HG02870 (cell line): ENCODE measurements around the gene SLC35F2.
"Not testable (repeated sequence)": the region's sequence is repeated elsewhere in the genome, so short reads cannot be mapped to it uniquely, and the experiment has no call there.

Experiments
- ATAC-seq: cut with Tn5 transposase; IDR thresholded peaks from one replicate; pipeline ENCODE4 v1.9.1; 2021; ENCODE audit warnings: mild to moderate bottlenecking, moderate library complexity; ENCODE audit not compliant: unreplicated experiment

Gene SLC35F2

DNA sequence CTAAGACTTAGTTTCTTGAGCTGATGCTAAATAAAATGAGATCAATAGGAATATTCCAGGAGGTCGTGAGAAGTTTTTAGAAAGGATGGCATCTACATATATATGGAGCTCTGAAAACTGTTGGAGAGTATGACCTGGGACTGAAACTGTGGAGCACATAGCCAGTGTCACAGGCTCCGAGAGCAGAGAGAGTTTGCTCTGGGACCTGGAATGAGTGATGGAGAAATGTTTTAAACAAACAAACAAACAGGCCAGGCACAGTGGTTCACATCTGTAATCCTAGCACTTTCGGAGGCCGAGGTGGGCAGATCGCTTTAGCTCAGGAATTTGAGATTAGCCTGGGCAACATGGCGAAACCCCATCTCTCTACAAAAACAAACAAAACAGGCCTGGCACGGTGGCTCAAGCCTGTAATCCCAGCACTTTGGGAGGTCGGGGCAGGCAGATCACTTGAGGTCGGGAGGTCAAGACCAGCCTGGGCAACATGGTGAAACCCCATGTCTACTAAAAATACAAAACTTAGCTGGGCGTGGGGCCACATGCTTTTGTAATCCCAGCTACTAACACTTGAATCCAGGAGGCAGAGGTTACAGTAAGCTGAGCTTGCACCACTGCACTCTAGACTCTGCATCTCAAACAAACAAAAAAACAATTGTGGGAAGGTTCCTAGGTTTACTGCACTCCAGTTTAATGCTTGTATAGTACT, 67.1 kb downstream of the SLC35F2 start:
- ATAC-seq, result no peak

DNA sequence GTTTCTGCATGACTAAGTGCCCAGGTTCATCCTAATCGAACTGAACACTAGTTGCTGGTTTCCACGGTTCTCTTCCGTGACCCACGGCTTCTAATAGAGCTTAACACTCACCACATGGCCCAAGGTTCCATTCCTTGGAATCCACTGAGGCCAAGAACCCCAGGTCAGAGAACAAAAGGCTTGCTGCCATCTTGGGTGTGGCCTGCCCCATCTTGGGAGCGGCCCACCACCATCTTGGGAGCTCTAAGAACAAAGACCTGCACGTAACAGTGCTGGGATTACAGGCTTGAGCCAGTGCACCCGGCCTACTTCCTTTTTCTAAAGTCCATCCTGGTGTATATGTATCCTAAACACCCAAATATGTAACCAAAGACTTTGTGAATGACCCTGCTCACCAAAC, 68.8 kb downstream of the SLC35F2 start:
- ATAC-seq, result no peak

DNA sequence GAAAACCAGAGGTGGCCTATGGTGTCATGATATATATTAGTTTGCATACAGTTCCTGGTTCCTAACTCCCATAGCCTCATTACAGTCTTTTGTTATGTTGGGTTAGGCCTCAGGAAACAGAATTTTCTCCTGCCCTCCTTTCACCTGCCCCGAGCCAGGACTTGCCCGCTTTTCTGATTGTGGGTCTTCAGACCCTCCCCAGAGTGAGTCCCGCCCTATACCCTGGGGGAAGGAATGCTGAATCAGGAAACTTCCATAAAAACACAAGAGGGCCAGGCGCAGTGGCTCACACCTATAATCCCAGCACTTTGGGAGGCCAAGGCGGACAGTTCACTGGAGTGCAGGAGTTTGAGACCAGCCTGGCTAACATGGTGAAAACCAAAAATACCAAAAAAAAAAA, 70.9 kb downstream of the SLC35F2 start:
- no peak for ATAC-seq

DNA sequence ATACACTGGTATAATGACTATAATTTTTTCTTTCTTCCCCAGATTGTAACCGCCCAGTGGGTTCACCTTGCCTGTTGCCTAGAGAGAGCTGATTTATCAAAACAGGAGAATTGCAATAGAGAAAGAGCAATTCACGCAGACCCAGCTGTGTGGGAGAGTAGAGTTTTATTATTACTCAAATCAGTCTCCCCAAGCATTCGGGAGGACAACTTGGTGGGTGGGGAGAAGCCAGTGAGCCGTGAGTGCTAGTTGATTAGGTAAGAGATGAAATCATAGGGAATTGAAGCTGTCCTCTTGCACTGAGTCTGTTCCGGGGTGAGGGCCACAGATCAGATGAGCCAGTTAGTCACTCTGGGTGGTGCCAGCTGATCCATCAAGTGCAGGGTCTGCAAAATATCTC, 73.2 kb downstream of the SLC35F2 start:
- peak; percentile 57 for ATAC-seq

DNA sequence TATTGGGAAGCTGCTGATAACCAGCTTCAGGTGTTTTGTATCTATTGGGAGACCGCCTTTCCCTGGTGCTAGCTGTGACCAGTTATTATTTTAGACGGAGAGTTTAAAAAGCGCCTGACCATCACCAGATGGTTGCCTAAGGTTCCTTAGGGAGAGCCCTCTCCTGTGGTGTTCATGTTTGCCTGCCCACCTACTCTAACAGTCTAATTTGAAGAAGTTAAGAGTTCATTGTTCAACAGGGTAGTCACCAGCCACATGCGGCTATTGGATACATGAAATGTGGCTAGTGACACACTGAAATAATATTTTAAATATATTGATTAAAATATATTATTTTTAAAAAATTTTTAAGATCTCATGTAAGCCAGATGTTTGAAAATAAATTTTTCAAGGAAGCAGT, 75.5 kb downstream of the SLC35F2 start:
- ATAC-seq, result no peak

DNA sequence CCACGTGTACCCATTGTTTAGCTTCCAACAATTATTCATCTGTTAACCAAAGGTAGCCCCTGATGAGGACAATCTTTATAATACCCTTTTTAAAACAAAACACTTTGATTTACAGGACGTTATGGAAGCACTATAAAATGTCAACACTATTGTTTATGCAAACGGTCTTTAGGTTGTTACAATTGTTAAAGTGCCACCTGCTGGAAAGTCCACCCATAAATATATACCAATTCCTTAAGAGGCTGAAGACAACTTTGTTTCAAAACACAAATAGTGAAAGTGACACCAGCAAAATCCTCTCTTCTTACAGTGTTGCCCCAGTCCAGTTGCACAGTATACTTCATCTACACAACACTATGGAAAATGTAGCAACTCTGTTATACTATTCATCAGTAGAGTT, 77.8 kb downstream of the SLC35F2 start:
- ATAC-seq, result no peak

DNA sequence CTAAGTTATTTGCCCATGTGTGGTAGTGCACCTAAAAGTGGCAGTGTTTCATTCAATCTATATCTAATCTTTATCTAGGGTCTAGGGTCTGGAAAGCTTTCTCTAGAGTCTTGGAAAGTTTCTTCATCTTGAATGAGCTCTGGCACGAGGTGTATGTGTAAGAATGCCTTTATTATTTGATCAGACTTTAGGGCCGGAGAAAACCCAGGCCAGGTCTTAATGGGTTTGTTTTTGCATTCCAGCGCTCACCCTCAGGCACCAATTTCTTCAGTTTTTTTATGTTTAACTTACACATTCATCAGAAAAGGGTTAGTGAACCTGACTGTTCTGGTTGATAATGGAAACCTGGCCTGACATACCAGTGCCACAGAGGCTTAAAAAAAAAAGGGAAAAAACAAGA, 78.5 kb downstream of the SLC35F2 start:
- no peak for ATAC-seq

DNA sequence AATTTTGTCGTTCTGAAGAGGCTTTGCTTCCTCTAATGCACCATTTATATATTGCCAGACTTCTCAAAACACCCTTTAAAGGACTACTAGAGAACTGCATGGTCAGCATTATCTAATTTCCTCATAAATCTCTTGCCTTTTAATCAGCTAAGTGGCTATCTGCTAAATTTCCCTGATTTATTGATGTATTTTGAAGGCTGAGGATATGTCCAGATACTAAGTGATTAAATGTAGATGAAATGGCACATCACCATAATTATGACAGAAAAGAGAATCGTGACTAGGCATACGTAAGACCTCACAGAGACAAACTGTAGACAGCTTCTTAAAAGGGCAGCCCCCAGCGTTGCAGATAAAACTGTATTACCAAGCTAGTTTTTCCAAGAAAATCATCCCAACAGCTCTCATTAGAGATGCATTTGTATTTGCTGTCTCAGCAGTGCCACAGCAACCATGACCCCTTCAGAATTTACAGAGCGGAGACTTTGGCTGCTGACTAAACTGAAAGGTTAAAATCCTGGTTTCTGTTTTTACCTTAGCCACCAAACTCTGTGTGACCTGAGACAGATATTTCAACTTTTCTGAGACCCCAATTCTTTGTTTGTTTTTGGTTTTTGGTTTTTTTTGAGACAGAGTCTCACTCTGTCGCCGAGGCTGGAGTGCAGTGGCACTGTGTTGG, 79.6 kb downstream of the SLC35F2 start:
- no peak for ATAC-seq

DNA sequence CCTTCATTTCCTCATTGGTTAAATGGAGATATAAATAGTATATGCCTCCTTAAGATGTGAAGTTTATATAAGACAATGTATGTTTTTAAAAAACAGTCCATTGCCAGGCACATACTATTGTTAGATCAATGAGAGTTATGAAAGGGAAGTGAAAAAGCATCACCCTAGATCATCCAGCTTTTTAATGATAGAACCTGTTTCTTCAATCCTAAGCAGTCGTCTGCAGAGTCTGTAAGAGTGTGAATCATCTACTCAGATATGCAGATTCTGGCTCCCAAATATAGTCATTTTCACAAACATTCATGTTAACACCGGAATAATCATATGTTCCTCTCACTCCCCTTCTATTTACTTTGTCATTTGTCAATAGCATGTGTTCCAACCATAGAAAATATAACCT, 81.5 kb downstream of the SLC35F2 start:
- no peak for ATAC-seq

DNA sequence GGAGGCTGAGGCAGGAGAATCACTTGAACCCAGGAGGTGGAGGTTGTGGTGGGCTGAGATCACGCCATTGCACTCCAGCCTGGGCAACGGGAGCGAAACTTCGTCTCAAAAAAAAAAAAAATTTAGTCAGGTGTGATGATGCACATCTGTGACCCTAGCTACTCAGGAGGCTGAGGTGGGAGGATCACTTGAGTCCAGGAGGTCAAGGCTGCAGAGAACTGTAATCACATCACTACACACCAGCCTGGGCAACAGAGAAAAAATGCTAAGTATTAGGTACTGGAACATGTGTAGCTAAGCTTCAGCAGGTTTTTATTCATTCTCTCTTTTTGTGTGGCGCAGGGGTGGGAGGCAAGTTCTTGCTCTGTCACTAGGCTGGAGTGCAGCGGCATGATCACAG, 82.5 kb downstream of the SLC35F2 start:
- ATAC-seq, result no peak

DNA sequence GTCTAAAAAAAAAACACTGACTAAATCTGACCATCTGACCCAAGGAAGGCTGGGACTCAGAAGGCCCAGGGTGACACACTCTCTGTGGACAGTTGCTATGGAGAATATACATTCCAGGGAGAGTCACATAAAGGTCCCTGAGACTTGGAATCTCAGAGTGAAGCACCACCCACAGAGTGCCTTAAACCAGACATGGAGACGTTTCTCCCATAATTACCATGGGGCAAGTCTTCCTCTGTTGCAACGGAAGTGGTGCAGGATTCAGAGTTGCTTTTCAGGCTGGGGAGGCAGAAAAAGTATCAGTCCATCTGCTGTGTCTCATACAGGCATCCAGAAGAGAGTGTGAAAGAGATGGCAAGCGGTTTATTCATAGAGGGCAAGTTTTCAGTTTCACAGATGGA, 88.0 kb downstream of the SLC35F2 start:
- no peak for ATAC-seq

DNA sequence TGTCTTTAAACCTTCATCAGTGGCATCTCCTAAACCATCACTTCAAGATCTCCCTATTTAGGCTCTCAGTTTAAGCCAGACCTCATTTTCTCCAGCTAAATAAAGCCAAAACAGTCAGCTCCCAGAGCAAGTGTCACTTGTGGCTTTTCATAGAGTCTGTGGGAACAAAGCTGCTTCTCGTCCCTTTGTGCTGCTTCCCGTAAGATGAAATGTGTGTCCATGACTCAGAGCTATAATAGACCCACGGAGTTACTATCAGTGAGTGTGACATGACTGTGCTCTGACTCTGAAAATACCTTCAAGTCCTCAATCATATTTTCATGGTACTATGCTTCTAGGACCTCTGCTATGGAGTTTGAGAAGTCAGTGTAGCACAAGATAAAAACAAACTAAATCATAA, 89.4 kb downstream of the SLC35F2 start:
- ATAC-seq, result no peak

DNA sequence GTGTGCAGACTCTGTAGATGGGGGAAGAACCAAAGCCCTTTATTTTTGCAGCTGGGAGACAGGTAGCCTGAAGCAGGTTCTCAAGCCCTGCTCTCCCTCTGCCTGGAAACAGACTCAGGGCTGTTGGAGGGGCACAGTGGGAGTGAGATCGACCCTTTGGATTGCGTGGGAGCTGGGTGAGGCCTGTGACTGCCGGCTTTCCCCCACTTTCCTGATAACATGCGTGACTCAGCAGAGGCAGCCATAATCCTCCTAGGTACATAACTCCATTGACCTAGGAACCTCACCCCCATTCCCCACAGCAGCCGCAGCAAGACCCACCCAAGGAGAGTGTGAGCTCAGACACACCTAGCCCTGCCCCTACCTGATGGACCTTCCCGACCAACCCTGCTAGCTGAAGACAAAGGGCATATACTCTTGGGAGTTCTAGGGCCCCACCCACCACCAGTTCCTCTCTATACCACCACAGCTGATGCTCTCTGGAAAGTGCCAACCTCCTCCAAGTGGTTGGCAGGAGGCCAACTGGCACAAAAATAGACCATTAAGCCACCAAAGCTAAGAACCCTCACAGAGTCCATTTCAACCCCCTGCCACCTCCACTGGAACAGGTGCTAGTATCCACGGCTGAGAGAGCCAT, 99.8 kb downstream of the SLC35F2 start:
- ATAC-seq, result not testable (repeated sequence)

DNA sequence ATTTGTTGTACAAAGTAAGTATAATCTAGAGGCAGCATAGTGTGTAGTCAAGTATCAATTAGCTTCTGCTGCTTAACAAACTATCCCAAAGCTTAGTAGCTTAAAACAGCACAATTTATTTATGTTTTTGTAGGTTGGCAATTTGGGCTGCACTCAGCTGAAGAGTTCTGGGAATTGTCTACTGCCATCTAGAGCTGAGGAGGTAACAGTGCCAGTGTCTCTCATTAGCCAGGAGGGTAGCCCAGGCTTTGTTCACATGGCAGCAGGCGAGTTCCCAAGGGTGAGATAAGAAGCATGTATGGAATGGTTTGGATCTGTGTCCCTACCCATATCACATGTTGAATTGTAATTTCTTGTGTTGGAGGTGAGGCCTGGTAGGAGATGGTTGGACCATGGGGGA, 100.9 kb downstream of the SLC35F2 start:
- ATAC-seq, result no peak

DNA sequence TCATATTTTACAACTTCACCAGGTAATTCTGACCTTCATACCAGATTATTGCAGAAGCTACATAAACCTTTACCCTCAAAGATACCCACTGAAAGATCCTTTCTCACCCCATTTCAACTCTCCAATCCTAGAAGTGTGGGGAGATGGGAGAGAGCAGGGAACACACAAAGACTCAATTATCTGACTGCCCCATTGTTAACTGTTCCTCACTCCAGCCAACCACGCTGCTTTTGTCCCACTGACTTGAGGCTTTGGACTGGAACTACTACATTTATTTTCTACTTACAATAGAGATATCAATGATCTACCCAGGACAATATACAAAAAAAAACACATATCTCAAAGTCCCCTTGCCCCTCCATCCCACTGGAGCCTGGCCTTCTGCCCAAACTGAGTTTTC, 102.0 kb downstream of the SLC35F2 start:
- no peak for ATAC-seq

DNA sequence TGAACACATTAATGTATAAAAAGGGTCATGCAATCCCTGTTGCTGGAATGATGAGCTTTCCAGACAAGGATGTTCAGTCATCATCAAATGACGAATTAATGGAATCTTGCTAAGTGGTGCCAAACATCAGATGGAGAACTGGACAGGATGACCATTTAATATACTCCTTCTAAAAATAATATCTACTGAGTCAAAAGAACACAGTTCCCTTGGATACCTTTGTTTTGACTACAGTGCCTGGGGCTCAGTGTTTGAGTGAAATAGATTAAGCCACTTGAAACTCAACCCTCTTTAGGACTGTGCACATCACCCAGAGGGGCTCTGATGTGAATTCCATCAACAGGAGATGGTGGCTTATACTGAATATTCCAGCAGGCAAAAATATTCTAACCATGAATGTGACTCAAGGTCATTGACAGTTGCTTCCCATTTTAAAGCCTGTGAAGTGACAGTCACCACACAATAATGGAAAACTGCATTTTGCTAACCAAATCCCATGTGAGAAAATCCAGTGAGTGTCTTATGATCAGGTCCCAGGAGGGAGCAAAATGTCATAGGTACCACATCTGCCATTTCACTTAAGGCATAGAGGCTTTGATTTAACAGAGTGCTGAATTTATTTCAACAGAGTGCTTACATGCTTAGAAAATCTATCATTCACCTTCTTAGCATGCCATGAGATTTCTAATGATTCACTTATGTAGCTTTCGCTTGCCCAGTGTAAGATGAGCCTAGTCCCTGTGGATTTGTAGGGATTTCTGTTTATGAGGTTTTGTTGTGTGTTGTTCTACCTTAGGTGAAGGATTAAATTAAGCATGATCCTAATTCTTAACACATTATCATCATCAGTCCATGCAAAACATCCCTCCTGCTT, 105.4 kb downstream of the SLC35F2 start:
- ATAC-seq, result no peak

DNA sequence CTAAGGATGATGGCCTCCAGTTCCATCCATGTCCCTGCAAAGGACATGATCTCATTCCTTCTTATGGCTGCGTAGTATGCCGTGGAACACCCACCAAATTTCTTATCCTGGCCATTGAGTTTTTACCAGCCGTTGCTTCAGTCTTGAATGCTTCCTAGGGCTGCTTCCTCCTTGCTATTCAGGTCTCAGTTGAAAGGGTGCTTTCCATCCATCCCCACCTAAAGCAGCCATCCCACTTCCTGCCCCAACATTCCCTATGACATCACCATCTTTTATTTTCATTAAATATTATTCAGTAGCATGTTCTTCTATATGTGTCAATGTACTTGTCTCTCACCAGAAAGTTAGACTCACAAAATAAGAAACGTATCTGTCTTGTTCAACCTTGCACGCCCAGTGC, 106.1 kb downstream of the SLC35F2 start:
- ATAC-seq, result no peak

DNA sequence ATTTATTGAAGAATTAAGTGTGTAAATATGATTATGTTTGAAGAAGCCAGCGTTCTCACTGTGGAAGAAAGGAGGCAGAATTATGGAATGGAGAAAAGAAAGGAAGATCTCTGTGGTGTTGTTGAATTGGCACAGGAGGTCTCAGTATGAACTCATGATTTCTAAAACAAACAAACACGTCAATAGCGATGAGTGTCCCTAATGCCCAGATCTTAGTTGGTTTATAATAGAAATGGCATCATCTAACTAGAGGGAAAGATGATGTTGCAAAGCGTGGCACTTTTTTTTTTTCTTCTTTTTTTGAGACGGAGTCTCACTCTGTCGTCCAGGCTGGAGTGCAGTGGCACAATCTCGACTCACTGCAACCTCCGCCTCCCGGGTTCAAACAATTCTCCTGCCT, 107.5 kb downstream of the SLC35F2 start:
- no peak for ATAC-seq

DNA sequence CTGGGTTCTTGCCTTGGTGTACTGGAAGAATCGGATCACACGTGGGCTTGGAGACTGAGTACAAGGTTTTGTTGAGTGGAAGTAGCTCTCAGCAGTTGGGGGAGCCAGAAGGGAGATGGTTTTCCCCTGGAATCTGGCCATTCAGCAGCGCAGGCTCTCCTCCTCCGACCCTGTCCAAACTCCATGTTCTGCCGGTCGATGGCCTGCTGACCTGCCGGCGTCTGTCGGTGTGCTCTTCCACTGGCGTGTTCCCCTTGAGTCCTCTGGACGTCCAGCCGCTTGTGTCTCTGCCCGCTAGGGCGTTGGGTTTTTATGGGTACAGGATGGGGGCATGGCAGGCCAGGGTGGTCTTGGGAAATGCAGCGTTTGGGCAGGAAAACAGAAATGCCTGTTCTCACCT, 108.3 kb downstream of the SLC35F2 start:
- no peak for ATAC-seq

DNA sequence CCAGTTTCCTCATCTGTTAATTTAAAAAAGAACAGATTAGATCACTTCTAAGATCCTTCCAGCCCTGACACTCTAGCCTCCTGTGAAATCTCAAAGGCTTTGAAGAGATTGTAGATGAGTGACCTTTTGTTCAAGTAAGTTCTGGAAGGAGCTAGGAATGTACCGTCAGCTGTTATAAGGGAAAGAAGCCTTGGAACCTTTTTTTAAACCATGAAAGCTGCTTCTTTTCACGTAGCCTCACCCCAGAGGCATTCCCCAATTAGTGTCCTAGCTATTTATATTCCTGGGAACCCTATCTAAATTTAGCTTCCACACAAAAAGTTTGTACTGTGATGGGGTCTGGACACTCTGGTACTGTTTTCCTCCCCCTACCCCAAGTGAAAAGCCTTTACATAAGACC, 111.0 kb downstream of the SLC35F2 start:
- ATAC-seq, result no peak

DNA sequence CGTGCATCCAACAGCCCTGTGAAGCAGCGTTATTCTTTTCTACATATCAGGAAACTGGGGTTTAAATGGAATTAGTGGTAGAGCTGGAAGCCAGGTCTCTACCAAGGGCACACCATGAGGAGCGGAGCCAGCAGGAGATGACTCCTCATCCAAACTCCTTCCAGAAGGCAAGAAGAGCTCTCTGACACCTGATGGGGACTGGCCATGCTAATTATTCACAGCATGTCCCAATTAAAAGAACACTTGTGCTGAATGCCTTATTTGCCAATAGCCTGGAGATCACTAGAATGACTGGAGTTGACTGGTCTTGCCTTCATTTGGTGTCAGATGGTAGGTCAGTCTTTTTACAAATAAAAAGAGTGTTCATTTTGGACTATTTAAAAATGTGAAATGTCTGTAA, 113.9 kb downstream of the SLC35F2 start:
- no peak for ATAC-seq
